ENCODE data around the gene C6orf132.

DNA sequence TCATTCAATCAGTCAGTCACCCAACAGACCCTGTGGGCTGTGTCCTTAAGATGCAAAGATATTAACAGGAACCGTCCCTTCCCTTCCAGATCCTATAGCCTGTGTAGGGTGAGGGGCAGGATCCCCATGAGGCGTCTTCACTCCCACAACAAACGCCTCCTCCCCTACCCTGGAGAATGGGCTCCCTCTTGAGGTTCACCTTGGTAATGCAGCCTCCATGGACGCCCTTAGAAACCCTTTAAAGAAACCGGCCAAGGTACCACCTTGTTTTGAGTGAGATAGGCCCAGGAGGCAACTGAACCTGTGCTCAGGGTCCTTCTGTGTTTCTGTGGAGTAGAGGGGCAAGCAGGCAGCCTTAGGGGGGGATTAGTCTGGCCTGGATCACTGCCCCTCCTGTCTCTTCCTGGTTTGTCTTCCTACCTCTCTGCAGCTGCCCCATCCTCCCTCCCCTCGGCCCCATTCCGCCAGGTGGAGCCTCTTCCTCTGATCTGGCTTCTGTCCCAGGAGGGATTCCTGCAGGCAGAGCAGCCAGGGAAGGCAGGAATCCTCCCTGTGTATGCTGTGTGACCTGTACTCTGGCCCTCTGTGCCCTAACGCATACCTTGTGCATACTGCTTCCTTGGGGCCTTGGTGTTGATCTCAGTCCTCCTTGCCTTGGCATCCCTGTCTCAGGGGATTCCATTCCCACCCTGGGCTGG lies 24.2 kb upstream of the C6orf132 start:
- TF ChIP-seq, protein P1, sequence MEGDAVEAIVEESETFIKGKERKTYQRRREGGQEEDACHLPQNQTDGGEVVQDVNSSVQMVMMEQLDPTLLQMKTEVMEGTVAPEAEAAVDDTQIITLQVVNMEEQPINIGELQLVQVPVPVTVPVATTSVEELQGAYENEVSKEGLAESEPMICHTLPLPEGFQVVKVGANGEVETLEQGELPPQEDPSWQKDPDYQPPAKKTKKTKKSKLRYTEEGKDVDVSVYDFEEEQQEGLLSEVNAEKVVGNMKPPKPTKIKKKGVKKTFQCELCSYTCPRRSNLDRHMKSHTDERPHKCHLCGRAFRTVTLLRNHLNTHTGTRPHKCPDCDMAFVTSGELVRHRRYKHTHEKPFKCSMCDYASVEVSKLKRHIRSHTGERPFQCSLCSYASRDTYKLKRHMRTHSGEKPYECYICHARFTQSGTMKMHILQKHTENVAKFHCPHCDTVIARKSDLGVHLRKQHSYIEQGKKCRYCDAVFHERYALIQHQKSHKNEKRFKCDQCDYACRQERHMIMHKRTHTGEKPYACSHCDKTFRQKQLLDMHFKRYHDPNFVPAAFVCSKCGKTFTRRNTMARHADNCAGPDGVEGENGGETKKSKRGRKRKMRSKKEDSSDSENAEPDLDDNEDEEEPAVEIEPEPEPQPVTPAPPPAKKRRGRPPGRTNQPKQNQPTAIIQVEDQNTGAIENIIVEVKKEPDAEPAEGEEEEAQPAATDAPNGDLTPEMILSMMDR (conservative IDR thresholded peaks at IDR 0.05; ENCODE audit: low read length) = peak; percentile 91
- TF ChIP-seq EZH2phosphoT487 (IDR thresholded peaks at IDR 0.05; ENCODE audit: borderline replicate concordance) = no peak

Measured in Loucy (cell line).